ENCODE results near the gene HCN2. TPM values are rescaled to one million over a fixed set of nuclear protein-coding genes. Genes with fewer than 3 reads are reported as not detected.

Gene HCN2
- total and polyA plus RNA-seq, 2 of the 8 experiments (the other 6 are each of a cell fraction or from before 2014, with no cell fraction given) = 1.0 to 4.0 TPM

DNA sequence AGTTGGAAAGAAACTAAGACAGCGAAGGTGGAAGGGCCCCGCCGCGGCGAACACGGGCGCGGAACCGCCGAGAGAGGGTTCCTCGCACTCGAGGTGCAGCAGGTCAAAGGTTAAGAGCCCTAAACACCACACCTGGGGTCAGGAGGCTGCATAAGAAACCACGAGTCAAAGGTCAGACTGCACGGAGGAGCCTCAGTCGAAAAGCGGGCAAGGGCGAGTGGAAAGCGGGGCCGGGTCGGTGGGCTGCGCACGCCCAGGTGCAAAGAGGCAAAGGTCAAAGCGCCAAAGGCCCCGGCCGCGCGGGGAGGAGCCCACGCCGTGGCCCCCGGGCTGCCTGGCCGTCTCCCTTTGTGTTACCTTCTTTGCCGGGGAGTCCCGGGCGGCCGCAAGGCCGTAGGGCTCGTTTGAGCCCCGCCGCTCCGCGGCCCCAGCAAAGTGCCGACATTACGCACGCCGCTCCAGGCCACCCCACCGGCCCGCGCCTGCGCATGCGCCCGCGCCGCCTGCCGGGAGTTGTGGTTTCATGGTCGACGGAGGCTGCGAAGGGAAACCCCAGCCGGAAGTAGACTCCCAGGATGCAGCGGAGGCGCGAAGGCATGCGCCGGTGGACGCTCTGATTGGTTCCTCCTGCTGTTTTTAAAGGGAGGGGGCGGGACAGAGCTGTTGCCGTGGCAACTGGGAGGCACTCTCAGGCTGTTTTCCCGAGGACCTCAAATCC, 43.5 kb downstream of the HCN2 start, which contains the start of gene POLRMT (continued):
- TF ChIP-seq CHD2 (IDR thresholded peaks at IDR 0.05; ENCODE audit: low read length) (peak; percentile 79), KDM1A (IDR thresholded peaks at IDR 0.05; ENCODE audit: borderline replicate concordance, low read length) (no peak), ZNF274 (IDR thresholded peaks at IDR 0.05; ENCODE audit: borderline replicate concordance, extremely low read depth, low read length) (no peak), PHF8 (conservative IDR thresholded peaks at IDR 0.05; ENCODE audit: low read depth, low read length) (peak; percentile 65), CREB1 (IDR thresholded peaks at IDR 0.05) (peak; percentile 49; the same call in 1 of the 2 replicates), TCF12 (IDR thresholded peaks at IDR 0.05; ENCODE audit: low read depth, low read length) (no peak), MAFK (IDR thresholded peaks at IDR 0.05; ENCODE audit: low read depth, low read length) (no peak), EGR1 (IDR thresholded peaks at IDR 0.05; ENCODE audit: borderline replicate concordance, low read depth, low read length) (no peak), FOSL1 (IDR thresholded peaks at IDR 0.05; ENCODE audit: insufficient read depth, low read depth, low read length) (no peak), CHD1 (IDR thresholded peaks at IDR 0.05; ENCODE audit: low read depth, low read length) (no peak), RNF2 (IDR thresholded peaks at IDR 0.05; ENCODE audit: borderline replicate concordance, low read depth, low read length, missing control alignments, poor library complexity, severe bottlenecking) (no peak), KDM5A (IDR thresholded peaks at IDR 0.05; ENCODE audit: low read length) (no peak), EZH2 (IDR thresholded peaks at IDR 0.05; ENCODE audit: low read depth, low read length, severe bottlenecking) (no peak)
- TF ChIP-seq, protein P1, sequence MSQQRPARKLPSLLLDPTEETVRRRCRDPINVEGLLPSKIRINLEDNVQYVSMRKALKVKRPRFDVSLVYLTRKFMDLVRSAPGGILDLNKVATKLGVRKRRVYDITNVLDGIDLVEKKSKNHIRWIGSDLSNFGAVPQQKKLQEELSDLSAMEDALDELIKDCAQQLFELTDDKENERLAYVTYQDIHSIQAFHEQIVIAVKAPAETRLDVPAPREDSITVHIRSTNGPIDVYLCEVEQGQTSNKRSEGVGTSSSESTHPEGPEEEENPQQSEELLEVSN (IDR thresholded peaks at IDR 0.05) = peak; percentile 59
- TF ChIP-seq, protein P2, sequence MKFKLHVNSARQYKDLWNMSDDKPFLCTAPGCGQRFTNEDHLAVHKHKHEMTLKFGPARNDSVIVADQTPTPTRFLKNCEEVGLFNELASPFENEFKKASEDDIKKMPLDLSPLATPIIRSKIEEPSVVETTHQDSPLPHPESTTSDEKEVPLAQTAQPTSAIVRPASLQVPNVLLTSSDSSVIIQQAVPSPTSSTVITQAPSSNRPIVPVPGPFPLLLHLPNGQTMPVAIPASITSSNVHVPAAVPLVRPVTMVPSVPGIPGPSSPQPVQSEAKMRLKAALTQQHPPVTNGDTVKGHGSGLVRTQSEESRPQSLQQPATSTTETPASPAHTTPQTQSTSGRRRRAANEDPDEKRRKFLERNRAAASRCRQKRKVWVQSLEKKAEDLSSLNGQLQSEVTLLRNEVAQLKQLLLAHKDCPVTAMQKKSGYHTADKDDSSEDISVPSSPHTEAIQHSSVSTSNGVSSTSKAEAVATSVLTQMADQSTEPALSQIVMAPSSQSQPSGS (IDR thresholded peaks at IDR 0.05; ENCODE audit: low read length) = no peak
